Measurements from ENCODE around the gene EBP.
"Not testable (repeated sequence)": the region's sequence is repeated elsewhere in the genome, so short reads cannot be mapped to it uniquely, and the experiment has no call there.

Gene EBP

DNA sequence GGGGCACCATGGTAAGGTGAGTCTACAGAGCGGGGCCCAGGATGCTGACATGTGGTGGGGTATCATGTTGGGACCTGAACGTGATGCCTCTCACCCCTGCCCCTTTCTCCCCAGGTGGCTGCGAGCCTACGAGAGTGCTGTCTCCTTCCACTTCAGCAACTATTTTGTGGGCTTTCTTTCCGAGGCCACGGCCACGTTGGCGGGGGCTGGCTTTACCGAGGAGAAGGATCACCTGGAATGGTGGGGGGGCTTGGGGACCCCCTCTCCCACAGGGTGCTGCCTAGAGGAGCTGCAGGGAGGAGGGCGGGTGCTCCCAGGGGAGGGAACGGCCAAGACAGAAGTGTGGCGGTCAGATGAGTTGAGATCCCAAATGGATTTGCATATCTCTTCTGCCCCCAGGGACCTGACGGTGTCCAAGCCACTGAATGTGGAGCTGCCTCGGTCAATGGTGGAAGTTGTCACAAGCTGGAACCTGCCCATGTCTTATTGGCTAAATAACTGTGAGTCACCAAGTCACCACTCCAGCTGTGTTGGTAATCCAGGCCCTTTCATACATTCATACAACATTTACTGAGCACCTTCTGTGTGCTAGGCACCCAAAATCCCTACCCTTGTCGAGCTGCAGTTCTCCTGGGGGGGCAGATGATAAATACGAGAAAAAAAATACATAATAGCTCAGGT, 7.3 kb upstream of the EBP start:
- Histone ChIP-seq H3K27me3 (ENCODE audit: insufficient read depth, low read length) (no peaks in the 10 kb centered on the region), H3K4me1 (ENCODE audit: insufficient read depth, low read length) (no peaks in the 10 kb centered on the region), H3K4me3 (ENCODE audit: low read length) (no peak overlapping the region), H3K9ac (ENCODE audit: low read depth, low read length) (no peak overlapping the region), H3K27ac (ENCODE audit: low read length) (no peak overlapping the region), H3K36me3 (ENCODE audit: insufficient read depth, low read depth, low read length) (no peaks in the 10 kb centered on the region), H3K9me3 (ENCODE audit: insufficient read depth, low read depth, low read length) (no peaks in the 10 kb centered on the region)

GRCh38 chrX:48514868-48515460, 6.6 kb upstream of the EBP start:
- no peaks in the 10 kb centered on the region for H3K27me3 ChIP-seq (ENCODE audit: insufficient read depth, low read length)
- no peaks in the 10 kb centered on the region for H3K36me3 ChIP-seq (ENCODE audit: insufficient read depth, low read depth, low read length)
- no peak overlapping the region for H3K4me3 ChIP-seq (ENCODE audit: low read length)
- no peaks in the 10 kb centered on the region for H3K4me1 ChIP-seq (ENCODE audit: insufficient read depth, low read length)
- H3K9me3 ChIP-seq (ENCODE audit: insufficient read depth, low read depth, low read length), result no peaks in the 10 kb centered on the region
- H3K9ac ChIP-seq (ENCODE audit: low read depth, low read length), result no peak overlapping the region
- H3K27ac ChIP-seq (ENCODE audit: low read length), result no peak overlapping the region

GRCh38 chrX:48515842-48516241, 5.8 kb upstream of the EBP start:
- Histone ChIP-seq H3K9ac (ENCODE audit: low read depth, low read length) (no peak overlapping the region), H3K36me3 (ENCODE audit: insufficient read depth, low read depth, low read length) (no peaks in the 10 kb centered on the region), H3K4me1 (ENCODE audit: insufficient read depth, low read length) (no peaks in the 10 kb centered on the region), H3K9me3 (ENCODE audit: insufficient read depth, low read depth, low read length) (no peaks in the 10 kb centered on the region), H3K27me3 (ENCODE audit: insufficient read depth, low read length) (no peaks in the 10 kb centered on the region), H3K27ac (ENCODE audit: low read length) (no peak overlapping the region), H3K4me3 (ENCODE audit: low read length) (no peak overlapping the region)

- H3K27ac ChIP-seq (ENCODE audit: low read length), result no peak overlapping the region
- no peaks in the 10 kb centered on the region for H3K9me3 ChIP-seq (ENCODE audit: insufficient read depth, low read depth, low read length)
- no peak overlapping the region for H3K9ac ChIP-seq (ENCODE audit: low read depth, low read length)
- H3K36me3 ChIP-seq (ENCODE audit: insufficient read depth, low read depth, low read length), result no peaks in the 10 kb centered on the region
- no peaks in the 10 kb centered on the region for H3K27me3 ChIP-seq (ENCODE audit: insufficient read depth, low read length)
- H3K4me1 ChIP-seq (ENCODE audit: insufficient read depth, low read length), result no peaks in the 10 kb centered on the region
- H3K4me3 ChIP-seq (ENCODE audit: low read length), result no peak overlapping the region
Observed at GRCh38 chrX:48516285-48516684, 5.3 kb upstream of the EBP start.

- Histone ChIP-seq H3K27ac (ENCODE audit: low read length) (no peak overlapping the region), H3K4me1 (ENCODE audit: insufficient read depth, low read length) (no peaks in the 10 kb centered on the region), H3K9ac (ENCODE audit: low read depth, low read length) (no peak overlapping the region), H3K4me3 (ENCODE audit: low read length) (no peak overlapping the region), H3K27me3 (ENCODE audit: insufficient read depth, low read length) (no peaks in the 10 kb centered on the region), H3K9me3 (ENCODE audit: insufficient read depth, low read depth, low read length) (no peaks in the 10 kb centered on the region), H3K36me3 (ENCODE audit: insufficient read depth, low read depth, low read length) (no peaks in the 10 kb centered on the region)
Observed at GRCh38 chrX:48516987-48517386, 4.6 kb upstream of the EBP start.

DNA sequence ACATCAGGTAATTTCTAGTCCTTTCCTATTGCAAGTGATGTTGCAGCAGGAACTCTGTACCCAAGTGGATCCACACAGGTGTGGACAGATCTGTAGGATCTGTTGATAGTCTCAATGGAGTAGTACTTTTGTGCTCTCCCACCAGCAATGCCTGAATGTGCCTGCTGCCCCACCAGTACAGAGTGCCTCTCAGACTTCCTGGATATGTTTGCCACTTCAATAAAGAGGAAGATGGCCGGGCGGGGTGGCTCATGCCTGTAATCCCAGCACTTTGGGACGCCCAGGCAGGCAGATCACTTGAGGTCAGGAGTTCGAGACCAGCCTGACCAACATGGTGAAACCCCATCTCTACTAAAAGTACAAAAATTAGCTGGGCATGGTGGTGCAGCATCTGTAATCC, 2.1 kb upstream of the EBP start:
- H3K27ac ChIP-seq (ENCODE audit: low read length); H3K9me3 ChIP-seq (ENCODE audit: insufficient read depth, low read depth, low read length); H3K9ac ChIP-seq (ENCODE audit: low read depth, low read length); H3K4me1 ChIP-seq (ENCODE audit: insufficient read depth, low read length); H3K36me3 ChIP-seq (ENCODE audit: insufficient read depth, low read depth, low read length); H3K4me3 ChIP-seq (ENCODE audit: low read length); H3K27me3 ChIP-seq (ENCODE audit: insufficient read depth, low read length): not testable (repeated sequence)

- Histone ChIP-seq H3K9me3 (ENCODE audit: insufficient read depth, low read depth, low read length) (no peaks in the 10 kb centered on the region), H3K27me3 (ENCODE audit: insufficient read depth, low read length) (no peaks in the 10 kb centered on the region), H3K27ac (ENCODE audit: low read length) (no peak overlapping the region), H3K9ac (ENCODE audit: low read depth, low read length) (no peak overlapping the region; the same call in 1 of the 2 replicates), H3K4me1 (ENCODE audit: insufficient read depth, low read length) (no peaks in the 10 kb centered on the region), H3K36me3 (ENCODE audit: insufficient read depth, low read depth, low read length) (peaks cover 13% of the 10 kb centered on the region; the same call in 1 of the 2 replicates), H3K4me3 (ENCODE audit: low read length) (no peak overlapping the region)
Observed at GRCh38 chrX:48520455-48520854, 1.2 kb upstream of the EBP start.

DNA sequence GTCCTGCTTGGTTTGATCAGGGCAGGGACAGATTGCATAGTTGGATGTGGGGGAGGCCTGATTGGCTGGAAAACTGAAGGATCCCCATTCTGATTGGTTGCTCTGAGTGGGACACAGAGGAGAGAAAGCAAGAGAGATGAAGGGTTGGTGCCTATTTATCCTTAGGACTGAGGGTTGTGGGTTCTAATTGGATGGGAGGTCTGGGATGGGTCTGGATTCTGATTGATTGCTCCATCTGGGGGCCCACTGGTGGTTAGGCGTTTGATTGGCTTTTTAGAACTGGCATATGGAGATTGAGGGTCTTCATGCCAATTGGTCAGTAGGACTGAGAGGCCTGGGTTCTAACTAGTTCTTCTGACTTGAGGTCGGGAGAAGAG, 644 bp upstream of the EBP start:
- no peaks in the 10 kb centered on the region for H3K4me1 ChIP-seq (ENCODE audit: insufficient read depth, low read length)
- H3K27me3 ChIP-seq (ENCODE audit: insufficient read depth, low read length), result no peaks in the 10 kb centered on the region
- peak overlapping the region; percentile 94; the same call in 1 of the 2 replicates for H3K9ac ChIP-seq (ENCODE audit: low read depth, low read length)
- H3K4me3 ChIP-seq (ENCODE audit: low read length), result peak overlapping the region; percentile 97
- H3K36me3 ChIP-seq (ENCODE audit: insufficient read depth, low read depth, low read length), result peaks cover 16% of the 10 kb centered on the region; the same call in 1 of the 2 replicates
- peak overlapping the region; percentile 93 for H3K27ac ChIP-seq (ENCODE audit: low read length)
- H3K9me3 ChIP-seq (ENCODE audit: insufficient read depth, low read depth, low read length), result no peaks in the 10 kb centered on the region

DNA sequence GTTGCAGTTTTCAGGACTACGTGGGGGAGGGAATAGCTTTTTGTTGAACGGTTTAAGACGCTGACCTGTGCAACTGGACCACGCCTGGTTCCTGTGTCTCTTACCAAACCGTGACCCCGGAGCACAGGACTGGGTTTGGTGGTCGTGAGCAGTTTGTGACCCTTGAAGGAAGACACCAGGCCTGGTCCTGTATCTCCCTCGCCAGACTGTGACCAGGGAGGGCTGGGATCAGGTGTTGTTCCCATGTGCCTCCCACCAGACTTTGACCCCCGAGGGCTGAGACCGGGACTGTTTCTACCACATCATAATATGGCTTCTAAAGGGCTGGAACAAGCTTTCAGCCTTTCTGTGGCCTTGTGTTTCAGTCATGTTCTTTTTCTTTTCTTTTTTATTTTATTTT, 683 bp downstream of the EBP start:
- no peaks in the 10 kb centered on the region for H3K4me1 ChIP-seq (ENCODE audit: insufficient read depth, low read length)
- peak overlapping the region; percentile 97 for H3K4me3 ChIP-seq (ENCODE audit: low read length)
- peak overlapping the region; percentile 39 for H3K27ac ChIP-seq (ENCODE audit: low read length)
- peaks cover 30% of the 10 kb centered on the region; the same call in 1 of the 2 replicates for H3K36me3 ChIP-seq (ENCODE audit: insufficient read depth, low read depth, low read length)
- H3K27me3 ChIP-seq (ENCODE audit: insufficient read depth, low read length), result no peaks in the 10 kb centered on the region
- peak overlapping the region; percentile 94 for H3K9ac ChIP-seq (ENCODE audit: low read depth, low read length)
- no peaks in the 10 kb centered on the region for H3K9me3 ChIP-seq (ENCODE audit: insufficient read depth, low read depth, low read length)

- Histone ChIP-seq H3K9ac (ENCODE audit: low read depth, low read length) (no peak overlapping the region), H3K27me3 (ENCODE audit: insufficient read depth, low read length) (no peaks in the 10 kb centered on the region), H3K4me1 (ENCODE audit: insufficient read depth, low read length) (no peaks in the 10 kb centered on the region), H3K27ac (ENCODE audit: low read length) (no peak overlapping the region), H3K36me3 (ENCODE audit: insufficient read depth, low read depth, low read length) (peaks cover 44% of the 10 kb centered on the region), H3K4me3 (ENCODE audit: low read length) (no peak overlapping the region), H3K9me3 (ENCODE audit: insufficient read depth, low read depth, low read length) (no peaks in the 10 kb centered on the region)
Observed at GRCh38 chrX:48523682-48524081, 2.1 kb downstream of the EBP start.

DNA sequence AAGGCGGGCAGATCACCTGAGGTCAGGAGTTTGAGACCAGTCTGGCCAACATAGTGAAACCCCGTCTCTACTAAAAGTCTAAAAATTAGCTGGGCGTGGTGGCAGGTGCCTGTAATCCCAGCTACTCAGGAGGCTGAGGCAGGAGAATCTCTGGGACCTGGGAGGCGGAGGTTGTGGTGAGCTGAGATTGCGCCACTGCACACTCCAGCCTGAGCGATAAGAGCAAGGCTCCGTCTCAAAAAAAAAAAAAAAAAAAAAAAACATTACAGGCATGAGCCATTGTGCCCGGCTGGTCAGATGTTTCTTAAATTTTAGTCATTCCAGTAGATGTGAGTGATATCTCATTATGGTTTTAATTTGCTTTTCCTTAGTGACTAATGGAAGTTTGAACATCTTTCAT, 4.2 kb downstream of the EBP start:
- H3K27ac ChIP-seq (ENCODE audit: low read length); H3K9me3 ChIP-seq (ENCODE audit: insufficient read depth, low read depth, low read length); H3K27me3 ChIP-seq (ENCODE audit: insufficient read depth, low read length); H3K9ac ChIP-seq (ENCODE audit: low read depth, low read length); H3K4me3 ChIP-seq (ENCODE audit: low read length); H3K4me1 ChIP-seq (ENCODE audit: insufficient read depth, low read length): not testable (repeated sequence)
- peaks cover 46% of the 10 kb centered on the region for H3K36me3 ChIP-seq (ENCODE audit: insufficient read depth, low read depth, low read length)

- peaks cover 32% of the 10 kb centered on the region for H3K36me3 ChIP-seq (ENCODE audit: insufficient read depth, low read depth, low read length)
- H3K9me3 ChIP-seq (ENCODE audit: insufficient read depth, low read depth, low read length), result no peaks in the 10 kb centered on the region
- H3K4me1 ChIP-seq (ENCODE audit: insufficient read depth, low read length), result no peaks in the 10 kb centered on the region
- no peak overlapping the region for H3K27ac ChIP-seq (ENCODE audit: low read length)
- H3K9ac ChIP-seq (ENCODE audit: low read depth, low read length), result no peak overlapping the region
- H3K27me3 ChIP-seq (ENCODE audit: insufficient read depth, low read length), result no peaks in the 10 kb centered on the region
- no peak overlapping the region for H3K4me3 ChIP-seq (ENCODE audit: low read length)
Observed at GRCh38 chrX:48530736-48531135, 9.1 kb downstream of the EBP start.

Measured in iPS-20b (cell line).